ENCODE data around the gene KDM3A.

Gene KDM3A

DNA sequence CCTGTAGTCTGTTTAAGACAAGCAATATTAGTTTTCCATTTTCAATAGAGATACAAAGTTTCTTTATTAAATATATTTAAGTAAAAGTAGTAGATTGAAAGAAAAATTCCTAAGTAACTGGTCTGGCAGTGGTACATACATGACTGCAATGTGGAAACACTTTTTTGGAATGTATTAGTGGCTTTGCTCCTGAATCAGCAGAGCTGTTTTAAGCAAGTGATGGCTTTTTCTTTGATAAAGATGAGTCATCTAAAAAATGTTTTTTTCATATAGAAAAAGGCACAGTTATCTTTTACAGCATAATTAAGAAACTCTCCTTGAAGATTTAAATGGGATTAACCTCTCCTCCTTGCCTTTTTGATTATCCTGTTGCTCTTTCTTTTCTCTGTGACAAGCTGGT, 34.9 kb downstream of the KDM3A start:
- no peak for FAIRE-seq
- TF ChIP-seq, protein P1, sequence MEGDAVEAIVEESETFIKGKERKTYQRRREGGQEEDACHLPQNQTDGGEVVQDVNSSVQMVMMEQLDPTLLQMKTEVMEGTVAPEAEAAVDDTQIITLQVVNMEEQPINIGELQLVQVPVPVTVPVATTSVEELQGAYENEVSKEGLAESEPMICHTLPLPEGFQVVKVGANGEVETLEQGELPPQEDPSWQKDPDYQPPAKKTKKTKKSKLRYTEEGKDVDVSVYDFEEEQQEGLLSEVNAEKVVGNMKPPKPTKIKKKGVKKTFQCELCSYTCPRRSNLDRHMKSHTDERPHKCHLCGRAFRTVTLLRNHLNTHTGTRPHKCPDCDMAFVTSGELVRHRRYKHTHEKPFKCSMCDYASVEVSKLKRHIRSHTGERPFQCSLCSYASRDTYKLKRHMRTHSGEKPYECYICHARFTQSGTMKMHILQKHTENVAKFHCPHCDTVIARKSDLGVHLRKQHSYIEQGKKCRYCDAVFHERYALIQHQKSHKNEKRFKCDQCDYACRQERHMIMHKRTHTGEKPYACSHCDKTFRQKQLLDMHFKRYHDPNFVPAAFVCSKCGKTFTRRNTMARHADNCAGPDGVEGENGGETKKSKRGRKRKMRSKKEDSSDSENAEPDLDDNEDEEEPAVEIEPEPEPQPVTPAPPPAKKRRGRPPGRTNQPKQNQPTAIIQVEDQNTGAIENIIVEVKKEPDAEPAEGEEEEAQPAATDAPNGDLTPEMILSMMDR (IDR thresholded peaks at IDR 0.05; ENCODE audit: insufficient read depth, missing control alignments): no peak
- no peak for DNase-seq (ENCODE audit: insufficient read length, low spot score)

DNA sequence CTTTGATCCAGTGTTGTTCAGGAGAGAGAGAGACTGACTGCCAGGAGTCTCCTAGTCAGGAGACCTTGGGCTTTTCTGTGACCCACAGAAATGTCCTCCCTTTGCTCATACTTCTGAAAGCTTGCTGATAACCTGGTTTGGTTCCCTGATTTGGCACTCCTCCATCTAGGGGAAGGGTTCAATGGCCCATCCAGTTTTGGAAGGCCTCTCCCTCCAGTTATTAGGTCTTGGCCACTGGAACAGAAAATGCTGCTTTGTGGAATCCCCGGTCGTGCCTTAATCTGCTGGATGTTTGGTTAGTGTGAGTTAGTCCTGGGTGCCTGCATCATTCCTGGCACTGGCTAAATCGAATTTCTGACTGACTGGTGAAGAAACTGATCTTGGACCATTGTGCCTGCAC, 35.7 kb downstream of the KDM3A start:
- no peak for DNase-seq (ENCODE audit: insufficient read length, low spot score)
- no peak for FAIRE-seq
- TF ChIP-seq, protein P1 (IDR thresholded peaks at IDR 0.05; ENCODE audit: insufficient read depth, missing control alignments): no peak

DNA sequence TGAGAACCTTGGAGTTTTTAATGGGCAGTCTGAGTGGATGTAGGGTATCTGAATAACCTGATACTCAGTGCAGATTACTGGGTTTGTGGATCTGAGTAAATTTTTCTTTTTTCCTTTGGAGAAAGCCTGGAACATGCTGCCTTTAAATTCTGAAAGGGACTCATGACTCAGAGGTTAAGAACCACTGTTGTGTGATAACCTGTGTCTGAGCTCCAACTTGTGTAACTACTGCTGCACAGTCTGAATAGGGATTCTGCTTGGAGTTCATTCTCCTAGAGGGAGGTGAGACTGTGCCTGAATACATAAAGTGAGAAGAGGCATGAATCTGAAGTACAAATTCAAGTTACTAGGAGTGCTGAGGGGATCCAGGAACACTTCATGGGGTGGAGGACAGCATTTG, 36.2 kb downstream of the KDM3A start:
- no peak for DNase-seq (ENCODE audit: insufficient read length, low spot score)
- TF ChIP-seq, protein P1 (IDR thresholded peaks at IDR 0.05; ENCODE audit: insufficient read depth, missing control alignments): no peak
- no peak for FAIRE-seq

DNA sequence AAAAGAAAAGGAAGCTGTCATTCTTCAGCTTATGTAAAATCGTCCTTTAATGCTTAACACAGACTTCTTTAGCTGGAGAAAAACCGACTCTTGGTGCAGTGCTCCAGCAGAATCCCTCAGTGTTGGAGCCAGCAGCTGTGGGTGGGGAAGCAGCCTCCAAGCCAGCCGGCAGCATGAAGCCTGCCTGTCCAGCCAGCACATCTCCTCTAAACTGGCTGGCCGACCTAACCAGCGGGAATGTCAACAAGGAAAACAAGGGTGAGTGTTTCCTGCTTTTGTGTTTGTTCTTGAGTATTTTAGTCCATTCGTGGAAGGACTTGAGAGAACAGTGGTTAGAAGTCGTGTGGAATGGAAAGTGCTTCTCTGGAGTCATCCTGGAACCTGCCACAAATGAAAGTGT, 38.9 kb downstream of the KDM3A start:
- no peak for FAIRE-seq
- TF ChIP-seq, protein P1 (IDR thresholded peaks at IDR 0.05; ENCODE audit: insufficient read depth, missing control alignments): no peak
- no peak for DNase-seq (ENCODE audit: insufficient read length, low spot score)

DNA sequence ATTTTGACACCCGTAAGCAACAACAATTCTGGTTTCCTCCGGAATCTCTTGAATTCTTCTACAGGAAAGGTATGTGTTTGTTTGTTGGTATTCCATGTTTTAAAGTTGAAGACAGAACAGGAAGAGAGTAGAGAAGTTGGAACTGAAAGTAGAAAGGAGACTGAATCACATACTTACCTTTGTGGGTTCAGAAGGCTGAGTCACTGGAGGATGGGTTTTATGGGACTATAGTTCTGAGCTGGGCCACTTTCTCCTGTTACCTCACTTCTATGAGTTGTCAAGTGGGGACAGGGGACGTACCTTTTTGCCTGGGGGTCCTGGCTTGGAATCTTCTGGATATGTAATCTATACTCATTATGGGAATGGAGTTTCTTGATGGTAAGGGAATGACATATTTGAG, 40.9 kb downstream of the KDM3A start:
- TF ChIP-seq, protein P1 (IDR thresholded peaks at IDR 0.05; ENCODE audit: insufficient read depth, missing control alignments): no peak
- DNase-seq (ENCODE audit: insufficient read length, low spot score): no peak
- no peak for FAIRE-seq

DNA sequence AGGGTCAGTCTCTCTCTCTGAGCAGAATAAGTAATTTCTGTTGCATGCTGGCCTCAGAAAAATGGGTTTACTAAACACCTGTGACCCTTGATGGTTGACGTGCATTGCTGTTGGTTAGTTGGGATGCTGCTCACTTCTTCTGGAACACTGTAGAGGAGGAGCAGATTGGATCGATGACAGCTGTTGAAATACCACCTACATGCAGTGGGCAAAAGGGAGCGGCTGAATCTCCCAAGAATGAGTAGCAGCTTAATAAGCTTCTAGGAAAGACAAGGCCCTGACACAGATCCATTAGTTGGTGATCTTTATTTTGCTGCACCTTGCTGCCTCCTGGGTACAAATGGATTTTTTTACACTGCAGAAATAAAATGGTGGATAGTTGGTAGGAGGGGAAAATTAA, 43.2 kb downstream of the KDM3A start:
- TF ChIP-seq, protein P1 (IDR thresholded peaks at IDR 0.05; ENCODE audit: insufficient read depth, missing control alignments): no peak
- FAIRE-seq (no peak), DNase-seq (ENCODE audit: insufficient read length, low spot score) (no peak)

DNA sequence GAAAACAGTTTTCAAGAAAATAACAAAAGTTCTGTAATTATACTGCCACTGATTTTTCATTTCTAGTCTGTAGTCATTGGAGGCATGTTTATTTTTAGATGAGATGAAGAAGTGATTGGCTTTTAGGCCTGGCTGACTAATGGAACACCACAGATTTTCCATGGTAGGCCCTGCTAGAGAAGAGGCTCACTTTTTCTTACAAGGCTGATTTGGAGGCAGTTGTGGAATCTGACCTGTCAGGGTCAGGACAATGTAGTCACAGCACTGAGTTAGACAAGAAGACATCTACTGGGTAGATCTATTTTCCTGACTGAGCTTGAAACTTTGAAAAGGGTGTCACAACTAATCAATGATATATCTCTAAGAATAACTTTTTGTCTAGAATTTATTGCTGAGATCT, 43.9 kb downstream of the KDM3A start:
- DNase-seq (ENCODE audit: insufficient read length, low spot score) (no peak), FAIRE-seq (no peak)
- TF ChIP-seq, protein P1 (IDR thresholded peaks at IDR 0.05; ENCODE audit: insufficient read depth, missing control alignments): no peak

Measured in D721Med (cell line).